NCI-H2029 treated with DMSO at 0.1 percent for 48 hours (cell line): ENCODE measurements around the gene PACSIN1.
"Not testable (repeated sequence)": the region's sequence is repeated elsewhere in the genome, so short reads cannot be mapped to it uniquely, and the experiment has no call there.

Experiments used
- DNase-seq: peaks from one replicate; lab custom pipeline; 2025; lab: John Stamatoyannopoulos, UW

Gene PACSIN1

DNA sequence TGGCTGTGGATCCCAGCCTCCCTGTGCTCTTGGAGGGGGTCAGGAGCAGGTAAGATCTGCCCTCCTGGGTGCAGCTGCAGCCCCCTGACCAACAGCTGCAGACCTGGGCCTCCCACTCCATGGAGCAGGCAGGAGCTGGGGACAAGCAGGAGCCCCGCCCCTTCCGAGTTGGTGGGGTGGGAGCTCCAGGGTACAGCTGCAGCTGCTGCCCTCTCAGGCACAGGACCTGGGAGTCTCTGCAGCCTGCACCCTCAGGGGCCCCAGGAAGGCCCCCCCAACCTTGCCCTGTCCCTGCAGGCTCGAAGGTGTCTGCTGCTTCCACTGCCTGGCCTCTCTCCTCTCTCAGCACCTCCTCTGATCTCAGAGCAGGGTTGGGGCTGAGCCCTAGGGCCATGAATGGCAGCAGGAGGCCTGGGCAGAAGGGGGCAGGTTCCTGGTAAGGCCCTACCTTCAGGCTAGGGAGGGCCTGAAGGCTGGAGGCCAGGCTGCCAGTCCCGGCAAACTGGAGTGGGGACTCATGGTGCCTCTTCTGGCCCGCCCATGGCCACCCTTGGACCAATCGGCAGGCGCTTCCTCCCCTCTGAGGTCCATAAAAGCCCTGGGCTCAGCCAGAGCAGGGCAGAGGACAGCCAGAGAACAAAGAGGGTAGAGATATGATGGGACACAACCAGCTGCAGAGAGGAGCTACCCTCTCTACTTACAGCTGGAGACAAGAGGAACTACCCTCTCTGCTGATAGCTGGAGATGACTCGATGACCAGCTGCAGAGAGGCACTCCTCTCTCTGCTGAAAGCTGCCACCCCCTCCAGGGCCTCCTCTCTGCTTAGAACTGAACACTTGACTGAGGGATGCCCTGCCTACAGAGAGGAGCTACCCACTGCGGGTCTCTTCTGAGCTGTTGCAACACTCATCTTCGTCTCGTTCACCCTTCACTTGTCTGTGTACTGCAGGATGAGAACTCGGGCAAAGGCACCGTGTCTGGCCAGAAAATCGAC, 7.8 kb upstream of the PACSIN1 start:
- DNase-seq = no peak

DNA sequence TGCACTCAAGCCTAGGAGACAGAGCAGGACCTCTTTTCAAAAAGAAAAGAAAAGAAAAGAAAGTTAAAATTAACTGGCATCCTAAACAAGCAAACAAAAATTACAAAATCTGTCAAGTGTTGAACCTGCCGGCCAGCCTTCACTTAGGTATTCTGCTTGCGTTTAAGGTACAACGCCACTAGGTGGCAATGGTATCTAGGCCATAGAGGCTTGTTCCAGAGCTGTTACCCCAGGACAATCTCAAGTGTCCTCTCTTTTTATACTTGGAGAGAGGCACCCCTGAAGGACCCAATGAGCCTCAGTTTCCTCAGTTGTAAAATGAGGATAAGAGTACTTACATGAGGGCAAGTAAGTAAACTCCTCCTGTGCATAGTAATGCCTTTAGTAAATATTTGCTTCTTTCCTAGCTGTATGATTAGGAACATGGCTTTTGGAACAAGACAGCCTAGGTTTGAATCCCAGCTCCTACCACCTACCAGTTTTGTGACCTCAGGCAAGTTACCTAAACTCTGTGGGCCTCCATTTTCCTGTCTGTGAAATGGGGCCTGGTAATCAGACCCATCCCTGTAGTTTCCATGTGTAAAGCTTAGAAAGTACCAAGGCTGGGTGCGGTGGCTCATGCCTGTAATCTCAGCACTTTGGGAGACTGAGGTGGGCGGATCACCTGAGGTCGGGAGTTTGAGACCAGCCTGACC, 5.8 kb upstream of the PACSIN1 start:
- DNase-seq = peak; percentile 49

DNA sequence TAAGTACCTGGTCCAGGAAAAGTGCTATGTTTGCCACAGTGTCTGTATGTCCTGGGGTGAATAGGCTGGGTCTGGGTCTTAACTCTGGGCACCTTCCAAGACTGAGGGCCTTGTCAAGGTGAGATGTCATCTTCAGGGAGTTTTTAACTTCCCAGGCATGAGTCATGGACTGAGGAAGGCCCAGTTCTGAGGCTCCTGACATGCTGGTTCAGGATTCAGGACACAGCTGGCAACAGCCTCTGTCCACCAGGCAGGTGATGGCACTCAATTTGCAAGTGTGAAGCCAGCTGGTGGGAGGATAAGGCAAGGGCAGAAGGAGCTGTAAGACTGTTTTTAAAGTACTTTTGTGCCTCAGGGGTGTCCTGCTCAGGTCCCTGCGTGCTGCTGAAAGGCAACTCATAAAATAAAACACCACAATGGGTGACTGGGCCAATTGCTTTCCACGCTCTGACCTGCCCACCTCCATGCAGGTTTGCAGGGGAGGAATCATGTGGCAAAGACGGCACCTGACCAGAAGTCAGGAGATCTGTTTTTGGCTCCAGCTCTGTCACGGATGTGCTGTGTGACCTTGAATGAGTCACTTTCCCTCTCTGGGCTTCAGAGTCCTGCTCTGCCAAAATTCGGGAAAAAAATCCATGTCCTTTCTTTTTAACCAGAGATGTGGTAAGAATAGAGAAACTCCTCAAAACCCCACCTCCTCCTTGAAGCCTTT, 4.9 kb upstream of the PACSIN1 start:
- no peak for DNase-seq

DNA sequence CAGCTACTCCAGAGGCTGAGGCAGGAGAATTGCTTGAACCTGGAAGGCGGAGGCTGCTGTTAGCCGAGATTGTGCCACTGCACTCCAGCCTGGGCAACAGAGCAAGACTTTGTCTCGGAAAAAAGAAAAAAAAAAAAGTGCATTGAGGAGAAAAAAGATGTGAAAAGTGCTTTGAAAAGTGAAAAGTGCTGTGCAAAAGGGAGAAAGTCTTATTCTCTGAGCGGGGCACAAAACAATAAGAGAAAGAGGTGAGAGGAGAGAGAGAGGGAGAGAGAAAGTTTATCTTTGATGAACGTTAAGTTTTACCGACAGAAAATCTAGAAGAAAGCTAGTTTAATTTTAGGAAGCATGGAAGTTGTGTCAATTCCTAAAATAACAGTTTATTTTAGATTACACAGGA, 3.9 kb upstream of the PACSIN1 start:
- no peak for DNase-seq

DNA sequence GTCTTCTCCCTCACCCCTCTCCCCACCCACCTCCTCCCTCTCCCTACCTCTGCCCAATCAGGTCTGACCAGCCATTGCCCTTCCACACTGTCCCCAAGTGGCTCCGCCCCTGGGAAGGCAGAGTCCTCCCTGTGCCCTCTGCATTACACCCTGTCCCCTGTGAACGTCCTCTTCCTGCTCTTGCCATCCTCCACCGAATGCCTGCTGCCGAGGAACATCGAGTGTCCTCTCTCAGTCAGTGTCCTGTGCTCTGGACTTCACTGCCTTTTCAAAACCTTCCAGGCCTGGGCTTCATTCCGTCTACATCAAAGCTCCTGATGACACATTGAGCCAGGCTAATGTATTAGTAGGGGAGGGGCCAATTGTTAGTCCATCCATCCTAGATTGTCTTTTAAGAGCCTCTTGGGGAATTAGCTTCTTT, 3.3 kb upstream of the PACSIN1 start:
- peak; percentile 56 for DNase-seq

DNA sequence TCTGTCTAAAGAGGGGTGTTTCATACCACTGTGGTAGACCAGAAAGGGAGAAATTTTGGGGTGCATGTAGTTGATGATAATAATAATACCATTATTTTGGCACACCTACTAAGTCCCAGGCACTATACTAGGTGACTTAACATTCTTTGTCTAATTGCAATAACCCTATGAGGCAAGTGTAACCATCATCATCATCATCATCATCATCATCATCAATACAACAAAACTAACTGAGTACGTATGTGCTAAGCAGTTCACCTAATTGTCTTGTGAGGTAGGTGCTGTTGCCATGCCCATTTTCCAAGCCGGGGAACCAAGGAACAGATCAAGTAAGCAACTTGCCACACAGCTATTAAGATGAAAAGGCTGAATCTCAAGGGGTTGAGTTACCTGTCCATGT, 2.6 kb upstream of the PACSIN1 start:
- DNase-seq = no peak

DNA sequence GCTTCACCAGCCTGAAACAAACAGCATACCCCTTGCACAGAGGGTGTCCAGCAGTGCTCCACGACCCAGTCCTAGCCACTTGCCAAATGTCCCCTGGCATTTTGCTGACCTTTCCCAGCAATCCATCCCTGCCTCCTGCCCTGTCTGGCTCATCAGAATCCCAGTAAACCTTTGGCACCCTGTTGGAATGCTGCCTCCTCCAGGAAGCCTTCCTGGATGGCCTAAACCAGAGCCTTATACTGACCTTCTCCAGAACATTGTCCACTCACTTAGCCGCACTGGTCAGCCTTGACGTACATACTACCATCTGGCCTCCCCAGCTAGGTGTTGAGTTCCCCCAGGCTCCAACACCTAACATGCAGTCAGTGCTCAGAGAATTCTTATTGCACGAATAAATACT, 2.0 kb upstream of the PACSIN1 start:
- no peak for DNase-seq

DNA sequence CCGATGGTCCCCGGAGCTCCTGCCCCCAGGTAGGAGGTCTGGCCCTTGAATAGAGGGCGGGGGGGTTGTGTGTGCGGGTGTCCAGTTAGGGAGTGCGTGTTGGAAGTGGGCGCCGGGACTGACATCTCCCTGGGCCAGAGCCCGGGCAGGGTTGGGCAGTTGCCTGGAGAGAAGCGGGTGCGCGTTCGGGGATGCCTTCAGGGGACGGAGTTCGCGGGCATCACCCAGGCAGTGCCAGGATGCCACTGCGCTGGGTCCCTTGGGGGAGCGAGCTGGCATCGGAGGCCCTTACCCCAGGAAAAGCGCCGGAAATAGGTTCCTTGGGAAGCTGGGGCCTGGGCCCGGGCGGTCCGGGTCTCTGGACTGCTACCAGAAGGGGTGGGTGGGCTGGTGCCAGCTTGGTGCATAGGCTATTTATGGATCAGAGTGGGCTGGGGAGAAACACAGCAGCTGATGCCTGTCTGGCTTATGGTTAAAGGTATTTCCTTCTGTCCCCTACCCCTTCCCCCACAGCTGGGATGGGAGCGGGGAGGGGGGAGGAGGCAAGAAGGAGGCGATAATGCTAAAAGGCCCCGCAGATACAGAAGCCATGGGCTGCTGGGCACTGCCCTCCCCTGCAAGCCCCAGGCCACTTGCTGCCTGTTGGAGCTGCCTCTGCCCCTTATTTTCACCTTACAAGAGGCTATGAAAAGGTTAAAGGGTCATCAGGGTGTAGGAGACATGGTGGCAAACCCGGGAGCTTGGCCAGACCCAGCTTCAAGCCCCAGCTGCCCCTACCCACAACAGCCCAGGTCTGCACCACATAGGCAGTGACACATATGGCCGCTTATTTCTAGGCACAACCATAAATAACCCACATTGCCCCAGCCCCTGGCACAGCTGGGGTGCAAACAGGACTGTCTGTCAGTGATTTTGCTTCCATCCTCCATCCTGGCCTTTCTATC, 638 bp downstream of the PACSIN1 start:
- DNase-seq = no peak

DNA sequence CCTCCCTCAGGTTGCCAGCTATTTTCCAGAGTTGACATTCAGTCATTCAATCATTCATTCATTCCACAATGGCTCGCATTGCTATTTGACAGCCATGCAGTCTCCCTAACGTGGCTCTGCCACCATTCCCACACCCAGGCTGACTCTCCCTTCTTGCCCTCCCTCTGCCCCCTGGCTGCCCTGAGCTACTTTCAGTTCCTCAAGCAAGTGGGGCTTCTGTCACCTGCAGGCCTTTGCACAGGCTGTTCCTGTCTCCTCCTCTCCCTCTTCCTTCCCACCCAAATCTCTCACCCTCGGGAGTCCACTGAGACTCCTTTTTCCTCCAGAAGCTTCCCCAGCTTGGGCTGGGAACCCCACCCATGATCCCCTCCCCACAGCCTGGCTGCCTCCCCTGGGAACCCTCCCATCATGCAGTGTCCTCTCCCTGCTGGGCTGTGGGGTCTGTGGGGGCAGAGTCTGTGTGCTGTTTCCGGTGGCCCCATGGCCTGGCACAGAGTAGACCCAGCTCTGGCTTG, 2.6 kb downstream of the PACSIN1 start:
- DNase-seq = no peak

DNA sequence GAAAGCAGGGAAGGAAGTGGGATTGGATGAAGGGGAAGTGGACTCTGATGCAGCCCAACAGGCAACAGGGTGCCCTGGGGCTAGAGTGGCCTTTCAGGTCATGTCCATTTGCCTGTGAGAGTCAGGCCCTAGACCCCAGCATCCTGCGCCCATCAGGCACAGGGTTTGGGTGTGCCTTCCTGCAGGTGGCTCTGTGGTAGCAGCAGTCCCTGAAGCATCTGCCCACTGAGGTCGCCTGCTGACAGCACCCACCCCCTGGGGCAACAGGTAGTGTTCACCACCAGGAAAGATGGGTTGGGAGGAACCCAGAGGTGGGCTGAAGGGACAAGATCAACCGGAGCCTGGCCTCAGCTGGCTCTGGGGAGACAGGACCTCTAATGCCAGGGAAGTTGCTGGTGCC, 3.6 kb downstream of the PACSIN1 start:
- DNase-seq = no peak

DNA sequence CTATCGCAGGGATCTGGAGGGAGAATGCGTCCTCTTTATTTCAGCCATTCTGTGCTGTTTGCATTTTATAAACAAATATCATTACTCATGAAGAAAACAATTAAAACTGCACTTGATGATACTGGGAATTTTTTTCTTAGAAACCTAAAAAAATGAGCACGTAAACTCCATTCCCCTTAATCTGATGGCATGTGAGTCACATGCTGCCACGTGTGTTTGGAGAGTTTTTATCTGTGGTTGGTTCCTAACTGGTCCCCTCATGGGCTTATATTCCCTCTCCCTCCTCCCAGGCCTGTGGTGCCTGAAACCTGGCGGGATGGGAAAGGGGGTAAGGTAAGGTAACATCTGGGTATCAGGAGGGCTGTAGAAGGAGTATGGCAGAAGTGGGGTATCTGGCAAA, 6.5 kb downstream of the PACSIN1 start:
- DNase-seq = no peak

DNA sequence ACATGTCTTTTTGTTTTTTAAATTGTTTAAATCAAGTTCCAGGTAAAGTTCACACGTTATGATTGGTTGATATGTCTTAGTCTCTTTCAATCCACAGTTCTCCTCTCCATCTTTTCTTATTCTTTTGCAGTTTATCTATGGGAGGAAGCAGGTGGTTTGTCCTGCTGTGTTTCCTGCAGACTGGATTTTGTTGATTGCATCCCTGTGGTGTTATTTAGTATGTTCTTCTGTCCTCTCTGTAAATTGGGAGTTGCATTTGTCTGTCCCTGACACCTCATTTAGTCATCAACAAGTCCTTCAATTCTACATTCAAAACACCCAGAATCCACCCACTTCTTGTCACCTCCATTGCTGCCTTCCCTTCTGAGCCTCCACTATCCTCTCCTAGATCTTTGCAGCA, 8.1 kb downstream of the PACSIN1 start:
- DNase-seq = no peak

DNA sequence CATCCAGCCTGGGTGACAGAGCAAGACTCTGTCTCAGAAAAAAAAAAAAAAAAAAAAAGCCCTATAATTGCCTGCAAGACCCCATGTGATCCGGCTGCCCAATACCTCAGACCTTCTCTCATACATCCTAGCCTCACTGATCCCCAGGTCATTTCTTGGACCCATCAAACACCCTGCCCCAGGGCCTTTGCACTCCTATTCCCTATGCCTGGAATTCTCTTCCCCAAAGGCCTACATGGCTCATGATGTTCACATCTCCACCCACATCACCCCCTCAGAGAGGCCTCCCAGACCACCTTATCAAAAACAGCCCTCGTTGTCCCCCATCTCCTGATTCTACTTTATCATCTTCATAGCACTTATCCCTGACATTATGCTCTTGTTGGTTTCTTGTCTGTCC, 8.9 kb downstream of the PACSIN1 start:
- DNase-seq = no peak

DNA sequence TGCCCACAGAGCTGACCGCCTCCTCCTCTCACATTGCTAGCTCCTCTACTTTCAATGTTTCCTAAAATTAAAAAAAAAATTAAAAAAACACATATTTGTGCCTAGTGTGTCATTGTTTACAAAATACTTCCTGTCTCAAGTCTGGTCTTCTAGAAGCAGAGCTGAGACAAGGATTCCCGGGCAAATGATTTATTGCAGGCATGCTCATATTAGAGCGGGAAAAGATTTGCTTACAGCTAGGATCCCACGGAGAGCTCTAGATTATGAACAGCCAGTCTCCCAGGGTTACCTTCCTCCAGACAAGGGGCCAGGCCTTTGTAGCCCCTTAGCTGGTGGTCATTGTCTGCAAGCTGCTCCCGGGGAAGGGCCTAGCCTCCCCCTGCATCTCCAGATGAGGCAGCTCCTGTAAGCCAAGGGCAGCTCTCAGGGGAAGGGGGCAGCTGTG, 9.4 kb downstream of the PACSIN1 start:
- DNase-seq = no peak

DNA sequence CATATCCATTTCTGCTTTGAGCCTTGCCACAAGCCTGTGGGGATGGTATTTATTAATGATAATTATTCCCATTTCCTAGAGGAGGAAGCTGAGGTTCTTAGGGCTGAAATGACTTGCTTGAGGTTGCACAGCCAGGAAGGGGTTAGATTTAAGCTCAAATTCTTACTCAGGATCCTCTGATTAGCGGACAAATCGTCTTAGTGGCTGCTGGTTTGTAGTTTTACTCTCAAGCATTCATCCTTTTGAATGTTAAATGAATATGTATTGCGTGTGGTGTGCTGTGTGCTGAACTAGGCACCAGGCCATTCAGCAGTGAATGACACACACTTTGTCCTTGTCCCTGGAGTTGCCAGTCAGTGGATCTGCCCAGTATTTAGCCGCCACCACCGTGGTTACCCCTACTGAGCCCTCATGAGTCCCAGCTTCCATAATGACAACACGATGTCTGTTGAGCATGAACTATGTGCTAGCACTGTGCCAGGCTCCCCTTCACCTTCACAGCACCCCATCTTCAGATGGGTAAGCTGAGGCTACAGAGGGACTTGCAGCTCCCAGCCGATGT, 10.0 kb downstream of the PACSIN1 start:
- DNase-seq = no peak

DNA sequence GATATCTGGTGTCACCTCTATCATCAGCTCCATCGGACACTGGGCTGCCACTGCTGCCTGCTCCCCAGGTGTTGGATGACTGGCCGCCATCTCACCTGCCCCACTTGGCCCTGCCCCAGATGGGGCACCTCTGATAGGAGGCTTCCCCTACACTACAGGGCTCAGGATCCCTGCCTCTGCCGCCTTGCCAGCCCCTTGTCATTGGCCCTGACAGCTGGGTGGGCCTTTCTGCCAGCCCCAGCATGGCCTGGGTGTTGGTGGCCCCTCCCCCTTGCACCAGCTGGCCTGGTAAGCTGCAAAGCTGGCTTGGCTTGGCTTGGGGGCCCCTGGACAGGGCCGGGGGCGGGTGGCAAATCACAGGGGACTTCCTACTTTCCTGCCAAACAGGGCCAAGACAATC, 10.6 kb downstream of the PACSIN1 start:
- DNase-seq = no peak

DNA sequence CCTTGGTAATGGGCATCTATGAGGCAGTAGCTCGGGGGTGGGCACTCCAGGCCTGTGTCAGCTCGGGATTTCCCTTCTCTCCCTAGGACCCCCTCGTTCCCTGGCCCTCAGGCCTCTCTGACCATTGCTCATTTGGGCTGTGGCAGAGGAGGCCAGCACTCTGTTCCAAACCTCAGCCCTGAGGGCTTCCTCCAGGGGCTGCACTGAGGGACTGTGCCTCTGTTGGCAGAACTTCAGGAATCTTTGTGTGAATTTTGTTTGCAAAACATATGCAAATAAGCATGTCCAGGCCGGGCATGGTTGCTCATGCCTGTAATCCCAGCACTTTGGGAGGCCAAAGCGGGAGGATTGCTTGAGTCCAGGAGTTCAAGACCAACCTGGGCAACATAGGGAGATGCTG, 11.0 kb downstream of the PACSIN1 start:
- no peak for DNase-seq

DNA sequence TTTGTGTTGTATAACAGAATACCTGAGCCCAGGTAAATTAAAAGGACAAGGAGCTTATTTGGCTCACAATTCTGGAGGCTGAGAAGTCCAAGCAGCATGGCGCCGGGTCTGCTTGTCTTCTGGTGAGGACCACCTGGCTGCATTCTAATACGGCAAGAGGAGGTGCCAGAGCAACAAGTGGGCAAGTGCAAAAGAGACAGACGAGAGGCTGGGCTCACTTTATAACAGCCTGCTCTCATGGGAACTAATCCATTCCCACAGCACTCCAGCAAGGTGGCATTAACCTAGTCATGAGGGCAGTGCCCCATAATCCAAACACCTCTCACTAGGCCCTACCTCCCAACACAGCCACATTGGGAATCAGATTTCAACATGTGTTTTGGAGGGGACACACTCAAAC, 12.9 kb downstream of the PACSIN1 start:
- no peak for DNase-seq

DNA sequence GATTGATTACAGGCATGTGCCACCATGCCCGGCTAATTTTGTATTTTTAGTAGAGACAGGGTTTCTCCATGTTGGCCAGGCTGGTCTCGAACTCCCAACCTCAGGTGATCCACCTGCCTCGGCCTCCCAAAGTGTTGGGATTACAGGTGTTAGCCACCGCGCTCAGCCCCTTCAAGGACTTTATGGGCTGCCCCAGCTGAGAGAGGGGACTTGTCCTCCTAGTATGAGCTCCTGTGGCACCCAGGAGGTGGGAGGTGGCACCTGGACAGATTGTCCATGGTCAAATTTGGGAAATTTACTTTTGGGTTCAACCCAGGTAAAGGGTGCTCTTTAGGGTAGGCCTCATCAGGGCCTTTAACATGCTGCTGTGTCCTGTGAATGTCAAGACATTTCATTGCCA, 17.9 kb downstream of the PACSIN1 start:
- DNase-seq = not testable (repeated sequence)

DNA sequence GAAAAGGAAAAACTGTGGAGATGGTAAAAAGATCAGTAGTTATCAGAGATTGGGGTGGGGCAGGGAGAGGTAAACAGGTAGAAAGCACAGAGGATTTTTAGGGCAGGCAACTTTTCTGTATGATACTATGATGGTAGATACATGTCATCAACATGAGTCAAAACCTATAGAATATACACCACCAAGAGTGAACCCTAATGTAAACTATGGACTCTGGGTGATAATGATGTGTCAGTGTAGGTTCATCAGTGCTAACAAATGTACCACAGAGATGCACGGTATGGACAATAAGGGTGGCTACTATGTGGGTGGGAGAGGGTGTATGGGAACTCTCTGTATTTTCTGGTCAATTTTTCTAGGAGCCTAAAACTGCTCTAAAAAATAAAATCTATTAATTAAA, 18.5 kb downstream of the PACSIN1 start:
- no peak for DNase-seq

DNA sequence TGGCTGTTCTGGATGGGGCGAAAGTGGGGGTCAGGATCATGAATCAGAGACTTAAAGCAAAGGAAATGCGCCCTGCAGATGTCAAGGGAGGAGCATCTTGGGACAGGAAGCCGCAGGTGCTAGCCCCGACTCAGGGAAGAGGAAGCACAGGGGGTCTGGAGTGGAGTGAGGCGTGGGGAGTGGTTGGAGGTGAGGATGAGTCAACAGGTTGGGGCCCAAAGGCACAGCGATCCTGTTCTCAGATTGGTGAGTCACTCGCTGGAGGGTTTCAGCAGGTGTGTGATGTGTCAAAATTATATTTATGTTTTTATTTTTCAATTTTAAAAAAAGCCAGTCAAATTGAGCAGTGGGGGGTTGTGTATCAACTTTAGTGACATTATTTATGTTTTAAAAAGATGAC, 19.0 kb downstream of the PACSIN1 start:
- no peak for DNase-seq
